NCI-H2081 treated with DMSO at 0.1 percent for 48 hours (cell line): ENCODE results near the gene ETFA.

ENCODE experiments used
- DNase-seq: peaks from one replicate; lab custom pipeline; 2025; lab: John Stamatoyannopoulos, UW

The ETFA gene

DNA sequence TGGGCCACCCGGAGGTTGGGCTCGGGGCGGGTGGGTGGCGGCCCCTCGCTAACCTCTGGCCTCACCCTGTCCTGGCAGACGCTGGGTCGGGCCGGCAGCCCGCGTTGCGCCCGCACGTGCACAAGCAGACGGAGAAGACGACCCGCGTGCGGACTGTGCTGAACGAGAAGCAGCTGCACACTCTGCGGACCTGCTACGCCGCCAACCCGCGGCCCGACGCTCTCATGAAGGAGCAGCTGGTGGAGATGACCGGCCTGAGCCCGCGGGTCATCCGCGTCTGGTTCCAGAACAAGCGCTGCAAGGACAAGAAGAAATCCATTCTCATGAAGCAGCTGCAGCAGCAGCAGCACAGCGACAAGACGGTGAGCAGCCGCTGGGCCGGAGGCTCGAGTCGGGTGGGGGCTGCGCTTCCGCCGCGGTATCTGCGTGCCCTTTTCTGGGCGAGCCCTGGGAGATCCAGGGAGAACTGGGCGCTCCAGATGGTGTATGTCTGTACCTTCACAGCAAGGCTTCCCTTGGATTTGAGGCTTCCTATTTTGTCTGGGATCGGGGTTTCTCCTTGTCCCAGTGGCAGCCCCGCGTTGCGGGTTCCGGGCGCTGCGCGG is 29.0 kb upstream of the ETFA start:
- no peak for DNase-seq

- no peak for DNase-seq
Observed at GRCh38 chr15:76339305-76340197, 28.3 kb upstream of the ETFA start.

DNA sequence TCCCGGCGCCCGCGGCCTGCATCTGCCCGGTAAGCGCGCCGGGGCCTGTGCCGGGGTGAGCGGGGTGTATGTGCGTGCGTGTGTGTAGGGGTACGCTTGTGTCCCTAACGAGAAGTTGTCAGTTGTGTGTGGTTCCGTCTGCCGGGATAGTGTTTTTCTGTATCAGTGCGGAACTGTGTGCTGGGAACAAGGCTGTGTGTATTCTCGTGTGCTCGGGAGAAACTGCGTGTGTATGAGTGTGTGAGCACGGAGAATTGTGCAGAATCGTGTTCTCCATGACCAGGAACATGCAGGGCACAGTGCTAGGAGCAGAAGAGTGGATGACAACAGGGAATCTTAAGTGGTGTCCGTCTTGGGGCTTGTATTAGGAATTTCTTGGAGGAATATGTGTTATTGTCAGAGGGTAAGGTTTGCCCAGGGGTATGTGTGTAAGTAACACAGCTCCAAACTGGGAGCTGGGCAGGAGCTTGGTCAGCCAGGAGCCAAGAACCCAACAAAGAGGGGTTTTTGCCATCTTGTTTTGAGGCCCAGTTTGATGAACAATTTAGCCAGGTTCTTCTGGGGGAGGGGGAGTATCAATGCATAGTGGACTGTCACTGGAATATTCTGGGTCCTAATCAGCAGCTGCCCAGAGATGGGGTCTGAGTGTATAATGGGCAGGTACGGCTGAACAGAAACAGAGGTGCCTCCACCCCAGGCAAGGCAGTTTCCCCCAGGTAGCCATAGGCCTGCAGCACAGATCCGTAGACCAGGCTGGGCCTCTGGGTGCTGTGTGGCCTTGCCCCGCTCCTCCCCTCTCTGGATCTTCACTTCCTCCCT is 27.4 kb upstream of the ETFA start:
- no peak for DNase-seq

GRCh38 chr15:76337696-76338485 is 26.6 kb upstream of the ETFA start:
- DNase-seq = no peak

DNA sequence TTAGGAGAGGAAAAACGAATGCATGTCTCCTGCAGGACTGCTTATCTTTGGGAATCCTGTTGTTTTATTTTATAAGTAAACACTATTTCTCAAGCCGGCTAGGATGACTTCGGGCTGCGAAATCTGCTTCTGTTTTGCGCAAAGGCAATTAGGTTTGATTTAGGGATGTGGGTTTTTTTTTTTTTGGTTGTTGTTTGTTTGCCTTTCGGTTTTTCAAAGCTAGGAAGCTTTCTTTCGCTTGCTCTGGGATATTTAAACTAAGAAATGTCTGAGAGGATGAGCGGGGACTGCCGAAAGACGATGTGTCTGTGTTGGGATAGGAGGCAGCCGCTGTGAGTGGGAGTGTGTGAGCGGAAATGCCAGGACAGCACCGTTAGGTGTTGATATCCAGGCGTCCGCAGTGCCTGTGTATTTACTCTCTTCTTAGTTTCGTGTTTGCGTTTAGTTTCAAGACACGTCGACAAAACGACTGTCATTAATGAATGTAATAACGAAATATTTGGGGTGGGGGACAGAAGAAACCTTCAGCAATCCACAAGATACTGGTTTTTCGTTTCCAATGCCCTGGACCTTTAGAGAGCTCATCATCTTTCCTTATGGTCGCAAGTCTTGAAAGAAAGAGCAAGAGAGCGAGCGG is 25.9 kb upstream of the ETFA start:
- DNase-seq = no peak

- DNase-seq = peak; percentile 52
Observed at GRCh38 chr15:76336254-76337058, 25.2 kb upstream of the ETFA start, which contains the start of gene ISL2. ISL2 (plus strand) TSS chr15:76336773; CDS start chr15:76336884, 111 bp downstream.

DNA sequence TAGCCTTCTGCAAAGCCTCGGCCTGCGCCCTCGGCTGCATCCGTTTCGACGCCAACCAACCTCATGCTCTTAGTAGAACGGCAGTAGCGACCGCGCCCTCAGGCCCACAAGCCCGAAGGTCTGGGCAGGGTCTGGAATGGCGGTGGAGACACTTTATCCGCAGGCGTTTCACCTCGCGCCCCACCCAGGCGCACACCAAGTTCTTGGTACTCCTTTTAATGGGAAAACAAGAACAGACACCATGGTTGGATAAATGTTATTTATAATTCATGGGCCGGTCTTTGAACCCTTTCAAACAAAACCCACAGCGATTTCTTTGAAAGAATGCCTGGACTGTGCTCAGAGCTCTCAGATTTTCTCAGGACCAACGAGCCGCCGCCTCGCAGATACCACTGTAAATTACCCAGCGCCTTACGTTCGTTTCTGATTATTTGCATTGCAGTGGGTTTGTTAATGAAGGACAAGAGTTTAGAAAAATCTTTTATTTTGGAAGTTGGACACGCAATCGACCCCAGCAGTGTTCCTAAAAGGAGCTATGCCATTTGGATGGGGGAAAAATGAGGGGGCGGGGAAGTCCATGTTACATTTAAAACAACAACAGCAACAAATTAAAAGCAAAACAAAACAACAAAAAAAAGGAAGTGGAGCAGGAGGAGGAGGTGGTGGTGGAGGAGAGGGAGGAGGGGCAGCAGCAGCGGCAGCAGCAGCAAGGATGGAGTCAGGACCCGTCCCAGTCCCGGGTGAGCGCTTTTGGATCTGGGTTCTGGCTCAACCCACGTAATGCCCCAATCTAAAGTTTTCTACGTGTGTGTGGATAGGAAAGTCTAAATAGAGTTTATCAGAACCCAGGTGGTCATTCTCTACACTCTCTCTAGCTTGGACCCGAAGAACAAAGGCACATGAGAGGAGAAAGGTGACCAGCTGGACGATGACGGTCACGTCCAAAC is 24.3 kb upstream of the ETFA start:
- DNase-seq = no peak

DNA sequence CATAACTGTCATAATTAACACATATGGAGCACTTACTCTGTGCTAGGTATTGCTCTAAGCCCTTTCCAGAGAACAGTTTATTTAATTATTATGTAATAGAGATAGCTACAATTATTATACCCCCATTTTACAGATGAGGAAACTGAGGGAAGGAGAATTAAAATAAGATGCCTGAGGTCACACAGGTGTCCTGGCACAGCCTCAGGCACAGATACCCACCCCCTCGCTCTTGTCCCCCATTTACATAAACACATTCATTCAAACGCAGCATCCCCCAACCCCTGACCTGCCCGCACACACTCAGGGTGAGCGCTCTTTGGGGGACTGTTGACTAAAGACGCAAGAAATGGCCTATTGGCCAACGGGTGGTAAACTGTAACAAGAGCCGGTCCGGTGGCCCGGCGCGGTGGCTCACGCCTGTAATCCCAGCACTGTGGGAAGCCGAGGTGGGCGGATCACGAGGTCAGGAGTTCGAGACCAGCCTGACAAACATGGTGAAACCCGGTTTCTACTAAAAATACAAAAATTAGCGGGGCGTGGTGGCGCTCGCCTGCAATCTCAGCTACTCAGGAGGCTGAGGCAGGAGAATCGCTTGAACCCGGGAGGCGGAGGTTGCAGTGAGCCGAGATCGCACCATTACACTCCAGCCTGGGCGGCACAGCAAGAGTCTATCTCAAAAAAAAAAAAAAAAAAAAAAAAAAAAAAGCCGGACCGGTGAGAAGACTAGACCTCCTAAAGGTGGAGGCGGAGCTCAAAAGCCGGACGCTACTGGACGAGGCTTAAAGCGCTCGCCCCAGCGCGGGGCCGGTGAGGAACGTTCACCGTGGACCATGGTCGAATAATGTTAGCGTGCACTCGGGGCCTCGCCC is 23.4 kb upstream of the ETFA start:
- no peak for DNase-seq

GRCh38 chr15:76333720-76334437 is 22.6 kb upstream of the ETFA start:
- no peak for DNase-seq

DNA sequence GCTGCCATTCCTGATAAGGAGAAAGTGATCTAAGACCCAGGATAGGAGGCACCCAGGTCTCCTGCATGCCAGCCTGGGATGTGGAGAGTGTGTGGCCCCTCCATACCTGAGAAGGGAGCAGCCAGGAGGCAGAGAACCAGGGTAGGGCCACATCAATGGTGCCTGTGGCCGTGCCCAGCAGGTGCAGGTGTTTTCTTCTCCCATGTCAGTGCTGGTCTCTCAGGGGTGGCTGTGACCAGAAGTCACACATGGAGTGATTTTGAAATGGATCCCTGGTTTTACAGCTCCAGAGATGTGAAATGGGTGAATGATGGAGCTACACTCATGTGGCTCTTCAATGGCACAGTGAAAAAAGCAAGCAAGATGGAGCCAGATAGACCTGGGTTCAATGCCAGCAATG is 22.0 kb upstream of the ETFA start:
- DNase-seq = no peak

- DNase-seq = no peak
Observed at GRCh38 chr15:76332796-76333195, 21.5 kb upstream of the ETFA start.

DNA sequence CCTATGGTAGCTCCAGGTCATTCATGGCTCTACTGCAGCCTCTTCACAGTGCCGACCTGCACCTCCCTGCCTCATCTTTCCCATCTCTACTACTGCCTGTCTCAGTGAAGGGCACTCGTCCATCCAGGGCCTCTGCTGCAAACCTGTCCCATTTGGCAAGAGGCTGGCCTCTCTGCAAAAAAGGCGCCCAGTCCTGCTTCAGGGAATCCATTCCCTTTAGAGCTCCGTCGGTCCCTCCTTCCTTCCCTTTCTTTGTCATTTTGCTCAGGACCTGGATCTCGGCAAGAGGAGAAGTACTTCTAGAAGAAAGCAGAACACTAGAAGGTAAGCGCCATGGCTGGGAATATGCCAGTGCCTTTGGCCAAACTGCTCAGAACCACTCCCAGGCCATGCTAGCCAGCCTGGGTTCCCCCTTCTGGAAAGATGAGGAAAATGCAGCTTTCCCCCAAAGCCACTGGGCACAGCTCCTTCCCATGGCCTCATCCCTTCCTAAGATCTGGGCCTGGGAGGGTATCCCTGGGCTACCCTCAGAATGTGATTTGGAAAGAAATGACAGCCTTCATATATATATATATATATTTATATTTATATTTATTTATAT is 18.9 kb upstream of the ETFA start:
- no peak for DNase-seq

GRCh38 chr15:76328958-76329357 is 17.7 kb upstream of the ETFA start:
- no peak for DNase-seq

DNA sequence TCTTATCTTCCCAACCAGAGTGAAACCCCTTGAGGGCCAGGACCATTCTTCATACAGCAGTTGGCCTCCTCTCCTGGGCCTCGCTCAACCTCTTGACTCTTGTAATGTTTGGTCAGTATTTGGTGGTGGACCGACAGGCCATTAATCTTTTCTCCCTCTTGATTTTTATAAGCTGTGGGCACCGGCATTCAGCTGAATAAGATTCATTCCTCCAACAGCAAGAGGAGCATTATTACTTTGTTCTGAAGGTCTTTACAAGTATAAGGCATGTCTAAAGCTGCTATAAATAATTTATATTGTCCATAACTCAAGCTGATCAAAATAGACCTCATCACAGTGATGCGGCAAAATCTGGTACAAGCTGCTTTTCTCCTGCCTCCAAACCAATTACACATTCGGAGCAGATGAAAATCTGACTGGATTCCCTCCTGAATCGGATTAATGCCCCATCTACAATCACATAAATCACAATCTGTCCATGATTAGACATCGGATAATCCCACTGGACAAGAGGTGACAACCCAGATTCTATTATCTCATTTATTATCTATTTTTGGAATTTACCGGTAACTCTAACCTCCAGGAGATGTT is 16.9 kb upstream of the ETFA start:
- DNase-seq = no peak

- no peak for DNase-seq
Observed at GRCh38 chr15:76327191-76328105, 16.2 kb upstream of the ETFA start.

DNA sequence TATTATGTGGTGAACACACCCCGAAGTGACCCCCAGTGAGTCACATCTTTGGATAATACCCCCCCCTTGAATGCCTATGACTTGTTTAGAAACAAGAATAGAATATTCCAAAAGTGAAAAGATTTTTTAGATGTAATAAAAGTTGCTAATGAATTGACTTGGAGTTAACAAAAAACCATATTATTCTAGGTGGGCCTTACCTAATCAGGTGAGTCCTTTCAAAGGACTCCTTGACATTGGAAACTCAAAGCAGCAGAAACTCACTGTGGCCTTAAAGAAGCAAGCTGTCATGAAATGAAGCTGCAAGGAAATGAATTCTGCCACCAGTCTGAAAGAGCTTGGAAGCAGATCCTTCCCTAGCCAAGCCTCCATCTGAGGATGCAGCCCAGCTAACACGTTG is 14.4 kb upstream of the ETFA start:
- DNase-seq = no peak
